Adrenal gland (tissue), 5 donors: ENCODE results near the gene BABAM2.

ENCODE experiments used
- CTCF ChIP-seq, 6 experiments: fragments of 450-650 bp in 4 of 6; fragments of 200-600 bp in 2 of 6; sonication (generic) in 1 of 6; IDR thresholded peaks; 1 replicate in 5 of 6; 2 replicates in 1 of 6; pipeline versions ENCODE4 v1.5.1 to v1.8.0; 2016 to 2021; ENCODE audit warnings: antibody characterized with exemption in 6 of 6, mild to moderate bottlenecking in 2 of 6, moderate library complexity in 1 of 6
- POLR2A ChIP-seq, 2 donors: fragments of 450-650 bp; IDR thresholded peaks; one replicate each; pipeline ENCODE4 v1.6.1; 2017; ENCODE audit warnings: antibody characterized with exemption in 2 of 2, mild to moderate bottlenecking in 2 of 2, moderate library complexity in 1 of 2
- donor health status: DM: no; HTN: no; CAD: no.

DNA sequence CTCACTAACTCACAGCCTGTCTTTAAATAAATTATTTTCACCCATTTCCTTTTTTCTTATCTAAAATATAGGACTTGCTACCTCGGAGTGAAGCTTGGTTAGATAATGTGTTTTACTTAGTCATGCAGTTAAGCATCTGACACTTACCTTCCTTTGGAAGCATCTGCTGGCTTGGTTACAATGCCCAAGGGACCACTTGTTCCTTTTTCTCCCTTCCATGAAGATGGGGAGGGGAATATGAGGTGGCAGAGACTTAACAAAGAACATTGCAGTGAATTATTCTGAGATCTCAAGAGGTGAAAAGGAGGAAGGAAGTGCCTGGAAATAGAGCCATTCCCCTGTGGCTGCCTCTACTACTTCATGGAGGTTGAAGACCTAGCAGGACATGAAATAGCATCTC lies 356.8 kb downstream of the BABAM2 start:
- TF ChIP-seq CTCF (IDR thresholded peaks at IDR 0.05) = no peak
- TF ChIP-seq POLR2A (IDR thresholded peaks at IDR 0.05) = no peak
